ENCODE measurements around the gene HOXC6.

The HOXC6 gene

GRCh38 chr12:54020591-54021405, 7.4 kb upstream of the HOXC6 start:
- H3K9me3 ChIP-seq (ENCODE audit: insufficient read depth, low read depth, low read length), result no peaks in the 10 kb centered on the region
- H3K27me3 ChIP-seq (ENCODE audit: insufficient read depth, low read length, poor library complexity, severe bottlenecking), result no peaks in the 10 kb centered on the region
- TF ChIP-seq EZH2phosphoT487 (IDR thresholded peaks at IDR 0.05; ENCODE audit: borderline replicate concordance) (no peak), CTCF (conservative IDR thresholded peaks at IDR 0.05; ENCODE audit: low read length) (no peak)
- H4K20me1 ChIP-seq (ENCODE audit: insufficient read depth, low read length, poor library complexity, severe bottlenecking), result peaks cover 64% of the 10 kb centered on the region
- H3K9me2 ChIP-seq (replicated peaks; ENCODE audit: low read depth, low read length), result no peaks in the 10 kb centered on the region
- no peaks in the 10 kb centered on the region for H3K36me3 ChIP-seq (ENCODE audit: insufficient read depth, low read length)
- H3F3A ChIP-seq (ENCODE audit: low read depth), result peaks cover 10% of the 10 kb centered on the region
- H2AFZ ChIP-seq (ENCODE audit: low read length), result no peak overlapping the region
- H3K4me2 ChIP-seq (ENCODE audit: low read depth, low read length, poor library complexity, severe bottlenecking), result peak overlapping the region; percentile 85
- H3K9ac ChIP-seq (ENCODE audit: low read depth, low read length, poor library complexity, severe bottlenecking), result peak overlapping the region; percentile 99
- peak overlapping the region; percentile 95 for H3K4me3 ChIP-seq (ENCODE audit: low read length, poor library complexity, severe bottlenecking)
- peaks cover 66% of the 10 kb centered on the region for H3K4me1 ChIP-seq (ENCODE audit: insufficient read depth, low read length, poor library complexity, severe bottlenecking)
- peaks cover 84% of the 10 kb centered on the region for H3K79me2 ChIP-seq (ENCODE audit: insufficient read depth, low read length)

GRCh38 chr12:54021432-54022013, 6.7 kb upstream of the HOXC6 start:
- Histone ChIP-seq H3K9me2 (replicated peaks; ENCODE audit: low read depth, low read length) (no peaks in the 10 kb centered on the region), H3K36me3 (ENCODE audit: insufficient read depth, low read length) (no peaks in the 10 kb centered on the region), H3K4me2 (ENCODE audit: low read depth, low read length, poor library complexity, severe bottlenecking) (peak overlapping the region; percentile 85), H4K20me1 (ENCODE audit: insufficient read depth, low read length, poor library complexity, severe bottlenecking) (peaks cover 71% of the 10 kb centered on the region), H3K27me3 (ENCODE audit: insufficient read depth, low read length, poor library complexity, severe bottlenecking) (no peaks in the 10 kb centered on the region), H3K9ac (ENCODE audit: low read depth, low read length, poor library complexity, severe bottlenecking) (peak overlapping the region; percentile 99), H3K79me2 (ENCODE audit: insufficient read depth, low read length) (peaks cover 86% of the 10 kb centered on the region), H3F3A (ENCODE audit: low read depth) (peaks cover 10% of the 10 kb centered on the region), H2AFZ (ENCODE audit: low read length) (no peak overlapping the region), H3K4me3 (ENCODE audit: low read length, poor library complexity, severe bottlenecking) (peak overlapping the region; percentile 95), H3K4me1 (ENCODE audit: insufficient read depth, low read length, poor library complexity, severe bottlenecking) (peaks cover 65% of the 10 kb centered on the region), H3K9me3 (ENCODE audit: insufficient read depth, low read depth, low read length) (no peaks in the 10 kb centered on the region)
- TF ChIP-seq EZH2phosphoT487 (IDR thresholded peaks at IDR 0.05; ENCODE audit: borderline replicate concordance) (no peak), CTCF (conservative IDR thresholded peaks at IDR 0.05; ENCODE audit: low read length) (no peak)

GRCh38 chr12:54022960-54023884, 5.0 kb upstream of the HOXC6 start:
- TF ChIP-seq EZH2phosphoT487 (IDR thresholded peaks at IDR 0.05; ENCODE audit: borderline replicate concordance), result no peak
- no peak for TF ChIP-seq CTCF (conservative IDR thresholded peaks at IDR 0.05; ENCODE audit: low read length)
- 0 out of 2 replicates have a peak, but pooled peaks cover 2% of the 10 kb centered on the region for H3F3A ChIP-seq (ENCODE audit: low read depth)
- H3K9me3 ChIP-seq (ENCODE audit: insufficient read depth, low read depth, low read length), result no peaks in the 10 kb centered on the region
- peak overlapping the region; percentile 99 for H3K9ac ChIP-seq (ENCODE audit: low read depth, low read length, poor library complexity, severe bottlenecking)
- no peaks in the 10 kb centered on the region for H3K9me2 ChIP-seq (replicated peaks; ENCODE audit: low read depth, low read length)
- peaks cover 84% of the 10 kb centered on the region for H4K20me1 ChIP-seq (ENCODE audit: insufficient read depth, low read length, poor library complexity, severe bottlenecking)
- H3K27me3 ChIP-seq (ENCODE audit: insufficient read depth, low read length, poor library complexity, severe bottlenecking), result no peaks in the 10 kb centered on the region
- H3K4me3 ChIP-seq (ENCODE audit: low read length, poor library complexity, severe bottlenecking), result peak overlapping the region; percentile 95
- peaks cover under 1% of the 10 kb centered on the region; the same call in 1 of the 2 replicates for H3K36me3 ChIP-seq (ENCODE audit: insufficient read depth, low read length)
- H3K79me2 ChIP-seq (ENCODE audit: insufficient read depth, low read length), result peaks cover 99% of the 10 kb centered on the region
- H3K4me1 ChIP-seq (ENCODE audit: insufficient read depth, low read length, poor library complexity, severe bottlenecking), result peaks cover 65% of the 10 kb centered on the region
- peak overlapping the region; percentile 85 for H3K4me2 ChIP-seq (ENCODE audit: low read depth, low read length, poor library complexity, severe bottlenecking)
- no peak overlapping the region for H2AFZ ChIP-seq (ENCODE audit: low read length)

All from Loucy (cell line).